ENCODE measurements around the gene OST4.

GRCh38 chr2:27080140-27080469, 8.7 kb upstream of the OST4 start:
- TF ChIP-seq CTCF (optimal IDR thresholded peaks at IDR 0.05 in 1 of 3, IDR thresholded peaks at IDR 0.05 in 1 of 3, conservative IDR thresholded peaks at IDR 0.05 in 1 of 3; ENCODE audit: extremely low read depth in 1 of 3, insufficient read depth in 2 of 3, low read length in 3 of 3) = no peak
- TF ChIP-seq EZH2 (IDR thresholded peaks at IDR 0.05; ENCODE audit: low read length) = no peak
